MCF 10A (cell line): Measurements from ENCODE around the gene RHOT2. TPM values are rescaled to one million over a fixed set of nuclear protein-coding genes. Genes with fewer than 3 reads are reported as not detected.
A peak's percentile ranks its signal among the peaks of the same experiment; 100 is the strongest.

Experiments
- BruUV-seq: library from RNA; stranded (reverse); fragments of 400-500 nt; replicated peaks from 2 replicates; lab custom pipeline; 2021; lab: Mats Ljungman, UMichigan
- CTCF ChIA-PET: fragments of 300-600 bp; sonication (Branson Sonifier 250); formaldehyde crosslinking; extraction: SDS; loops from one replicate; lab custom pipeline; 2021; ENCODE audit warnings: antibody characterized with exemption, inconsistent platforms; lab: Yijun Ruan, JAX
- POLR2A ChIA-PET: fragments of 300-600, 350-650 bp; sonication (Branson Sonifier 250); formaldehyde crosslinking; extraction: SDS; loops from one replicate; lab custom pipeline; 2020; ENCODE audit warnings: antibody characterized with exemption, inconsistent platforms; lab: Yijun Ruan, JAX
- DNase-seq: peaks from one replicate; pipeline ENCODE4 v3.0.0-alpha.2; 2018; ENCODE audit not compliant: unreplicated experiment
- H3K27ac Mint-ChIP-seq: one replicate; pipeline ENCODE4 v1.8.0; 2022; ENCODE audit warnings: mild to moderate bottlenecking, low read depth, mixed read lengths; ENCODE audit not compliant: unreplicated experiment
- H3K27me3 Mint-ChIP-seq: one replicate; pipeline ENCODE4 v1.8.0; 2022; ENCODE audit warnings: mixed read lengths; ENCODE audit not compliant: insufficient read depth, unreplicated experiment
- H3K36me3 Mint-ChIP-seq: one replicate; pipeline ENCODE4 v1.8.0; 2022; ENCODE audit warnings: mild to moderate bottlenecking, moderate library complexity, mixed read lengths; ENCODE audit not compliant: insufficient read depth, unreplicated experiment
- H3K4me1 Mint-ChIP-seq: one replicate; pipeline ENCODE4 v1.8.0; 2022; ENCODE audit warnings: mixed read lengths; ENCODE audit not compliant: insufficient read depth, unreplicated experiment
- H3K4me3 Mint-ChIP-seq: one replicate; pipeline ENCODE4 v1.8.0; 2022; ENCODE audit warnings: mild to moderate bottlenecking, moderate library complexity, mixed read lengths; ENCODE audit not compliant: unreplicated experiment
- H3K9me3 Mint-ChIP-seq: one replicate; pipeline ENCODE4 v1.8.0; 2022; ENCODE audit warnings: mixed read lengths; ENCODE audit not compliant: unreplicated experiment
- intact Hi-C: fragments of 100-400 bp; cut with micrococcal nuclease; formaldehyde crosslinking; loops from 2 replicates; pipeline ENCODE4 v1.14.1; 2022
- total RNA-seq: library from RNA; stranded (reverse); gene quantifications from 2 replicates; pipeline ENCODE4 v1.2.3, GENCODE V29; 2022
- TF ChIP-seq, protein P1 (sequence below): fragments of 200-600 bp; IDR thresholded peaks from one replicate; pipeline ENCODE4 v1.8.0; 2022; ENCODE audit warnings: antibody characterized with exemption, mild to moderate bottlenecking; ENCODE audit not compliant: unreplicated experiment

Gene RHOT2
- total RNA-seq, 1 experiment from 2014 or later, result 118 TPM

GRCh38 chr16:715477-716199, 47.7 kb downstream of the RHOT2 start:
- Mint-ChIP-seq H3K4me3 (peak overlapping the region; percentile 76), H3K27ac (no peak overlapping the region), H3K27me3 (no peaks in the 10 kb centered on the region), H3K36me3 (peaks cover 27% of the 10 kb centered on the region), H3K4me1 (peaks cover 16% of the 10 kb centered on the region), H3K9me3 (no peaks in the 10 kb centered on the region)
- ChIA-PET CTCF (interaction anchor here (0.5 to 2.0 kb wide), 9 partner anchors 8 to 1233 kb away, joined by 3 to 6 read pairs (median 3); partner anchors contain the start of gene CCDC78), POLR2A (interaction anchor here (0.6 to 8.8 kb wide), 23 partner anchors 8 to 705 kb away, joined by 3 to 124 read pairs (median 4); partner anchors contain the start of genes ANTKMT, CCDC78, CHTF18 and CIAO3)
- no peak for DNase-seq
- BruUV-seq, result no TSS peak
- TF ChIP-seq, protein P1, sequence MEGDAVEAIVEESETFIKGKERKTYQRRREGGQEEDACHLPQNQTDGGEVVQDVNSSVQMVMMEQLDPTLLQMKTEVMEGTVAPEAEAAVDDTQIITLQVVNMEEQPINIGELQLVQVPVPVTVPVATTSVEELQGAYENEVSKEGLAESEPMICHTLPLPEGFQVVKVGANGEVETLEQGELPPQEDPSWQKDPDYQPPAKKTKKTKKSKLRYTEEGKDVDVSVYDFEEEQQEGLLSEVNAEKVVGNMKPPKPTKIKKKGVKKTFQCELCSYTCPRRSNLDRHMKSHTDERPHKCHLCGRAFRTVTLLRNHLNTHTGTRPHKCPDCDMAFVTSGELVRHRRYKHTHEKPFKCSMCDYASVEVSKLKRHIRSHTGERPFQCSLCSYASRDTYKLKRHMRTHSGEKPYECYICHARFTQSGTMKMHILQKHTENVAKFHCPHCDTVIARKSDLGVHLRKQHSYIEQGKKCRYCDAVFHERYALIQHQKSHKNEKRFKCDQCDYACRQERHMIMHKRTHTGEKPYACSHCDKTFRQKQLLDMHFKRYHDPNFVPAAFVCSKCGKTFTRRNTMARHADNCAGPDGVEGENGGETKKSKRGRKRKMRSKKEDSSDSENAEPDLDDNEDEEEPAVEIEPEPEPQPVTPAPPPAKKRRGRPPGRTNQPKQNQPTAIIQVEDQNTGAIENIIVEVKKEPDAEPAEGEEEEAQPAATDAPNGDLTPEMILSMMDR, result no peak
- intact Hi-C loops, result no loop called here

- Mint-ChIP-seq H3K36me3 (peaks cover 26% of the 10 kb centered on the region), H3K27me3 (no peaks in the 10 kb centered on the region), H3K4me1 (peaks cover 16% of the 10 kb centered on the region), H3K9me3 (no peaks in the 10 kb centered on the region), H3K27ac (no peak overlapping the region), H3K4me3 (peak overlapping the region; percentile 76)
- intact Hi-C loops, result no loop called here
- ChIA-PET CTCF (interaction anchor here (0.6 to 2.0 kb wide), 8 partner anchors 9 to 1233 kb away, joined by 3 to 6 read pairs (median 3); partner anchors contain the start of gene CCDC78), POLR2A (interaction anchor here (0.6 to 8.8 kb wide), 14 partner anchors 8 to 123 kb away, joined by 3 to 124 read pairs (median 4); partner anchors contain the start of genes ANTKMT, CCDC78, CHTF18 and CIAO3)
- peak; percentile 44 for DNase-seq
- no TSS peak for BruUV-seq
- TF ChIP-seq, protein P1, result no peak
Measured at GRCh38 chr16:716200-716568, 48.3 kb downstream of the RHOT2 start.

GRCh38 chr16:716768-717325, 48.9 kb downstream of the RHOT2 start:
- TF ChIP-seq, protein P1, result no peak
- POLR2A ChIA-PET, result interaction anchor here (1.0 to 8.8 kb wide), 7 partner anchors 7 to 124 kb away, joined by 4 to 124 read pairs (median 8); partner anchors contain the start of genes ANTKMT, CCDC78, CIAO3 and FBXL16
- peak overlapping the region; percentile 76 for H3K4me3 Mint-ChIP-seq
- no peak overlapping the region for H3K27ac Mint-ChIP-seq
- peaks cover 16% of the 10 kb centered on the region for H3K4me1 Mint-ChIP-seq
- no peak for DNase-seq
- H3K27me3 Mint-ChIP-seq, result no peaks in the 10 kb centered on the region
- intact Hi-C loops, result no loop called here
- H3K9me3 Mint-ChIP-seq, result no peaks in the 10 kb centered on the region
- peaks cover 26% of the 10 kb centered on the region for H3K36me3 Mint-ChIP-seq
- CTCF ChIA-PET, result interaction anchor here (0.6 to 2.0 kb wide), 4 partner anchors 19 to 106 kb away, joined by 3 to 5 read pairs (median 3); no protein-coding TSS in a partner anchor
- no TSS peak for BruUV-seq
